SK-N-SH treated with all-trans-retinoic acid at 6 μM for 48 hours (cell line): ENCODE results near the gene CSF2RB.

Source experiments
- ARNTL ChIP-seq: fragments of 450-650 bp; formaldehyde crosslinking; IDR thresholded peaks from 2 replicates; pipeline ENCODE4 v1.5.0; 2020; ENCODE audit warnings: low read depth, mild to moderate bottlenecking, moderate library complexity, borderline replicate concordance
- CSRNP3 ChIP-seq: fragments of 250-450 bp; sonication (Bioruptor Pico); IDR thresholded peaks from 2 replicates; pipeline ENCODE4 v1.5.1; 2021; ENCODE audit warnings: mild to moderate bottlenecking, moderate library complexity
- GLIS3 ChIP-seq: fragments of 250-450 bp; sonication (Bioruptor Pico); IDR thresholded peaks from 2 replicates; pipeline ENCODE4 v1.5.0; 2020; ENCODE audit warnings: mild to moderate bottlenecking, moderate library complexity
- OSR1 ChIP-seq: fragments of 250-450 bp; sonication (Bioruptor Pico); IDR thresholded peaks from 2 replicates; pipeline ENCODE4 v1.8.0; 2022; ENCODE audit warnings: moderate library complexity, mild to moderate bottlenecking, inconsistent platforms
- PPARA ChIP-seq: fragments of 250-450 bp; sonication (Bioruptor Pico); IDR thresholded peaks from 2 replicates; pipeline ENCODE4 v1.5.0; 2020; ENCODE audit warnings: mild to moderate bottlenecking, borderline replicate concordance
- RARB ChIP-seq: fragments of 250-450 bp; sonication (Bioruptor Pico); IDR thresholded peaks from 2 replicates; pipeline ENCODE4 v1.8.0; 2021; ENCODE audit warnings: mild to moderate bottlenecking, moderate library complexity
- TCF4 ChIP-seq: fragments of 250-450 bp; sonication (Bioruptor Pico); IDR thresholded peaks from 2 replicates; pipeline ENCODE4 v1.8.0; 2021; ENCODE audit warnings: mild to moderate bottlenecking, moderate library complexity, borderline replicate concordance
- ZC3H10 ChIP-seq: fragments of 250-450 bp; sonication (Bioruptor Pico); IDR thresholded peaks from 2 replicates; pipeline ENCODE4 v1.5.1; 2021; ENCODE audit warnings: mild to moderate bottlenecking, moderate library complexity
- ZFP3 ChIP-seq: fragments of 250-450 bp; sonication (Bioruptor Pico); IDR thresholded peaks from 2 replicates; pipeline ENCODE4 v1.5.0; 2020; ENCODE audit warnings: mild to moderate bottlenecking, moderate library complexity
- ZNF8 ChIP-seq: fragments of 450-650 bp; formaldehyde crosslinking; IDR thresholded peaks from 2 replicates; pipeline ENCODE4 v1.5.0; 2020; ENCODE audit warnings: mild to moderate bottlenecking, moderate library complexity
- TF ChIP-seq, protein P1 (sequence below): fragments of 250-450 bp; sonication (Bioruptor Pico); IDR thresholded peaks from 2 replicates; pipeline ENCODE4 v1.8.0; 2021; ENCODE audit warnings: low read depth, mild to moderate bottlenecking, moderate library complexity, borderline replicate concordance
- TF ChIP-seq, protein P2 (sequence below): fragments of 250-450 bp; sonication (Bioruptor Pico); IDR thresholded peaks from 2 replicates; pipeline ENCODE4 v1.5.1; 2020; ENCODE audit warnings: low read depth, mild to moderate bottlenecking, moderate library complexity

DNA sequence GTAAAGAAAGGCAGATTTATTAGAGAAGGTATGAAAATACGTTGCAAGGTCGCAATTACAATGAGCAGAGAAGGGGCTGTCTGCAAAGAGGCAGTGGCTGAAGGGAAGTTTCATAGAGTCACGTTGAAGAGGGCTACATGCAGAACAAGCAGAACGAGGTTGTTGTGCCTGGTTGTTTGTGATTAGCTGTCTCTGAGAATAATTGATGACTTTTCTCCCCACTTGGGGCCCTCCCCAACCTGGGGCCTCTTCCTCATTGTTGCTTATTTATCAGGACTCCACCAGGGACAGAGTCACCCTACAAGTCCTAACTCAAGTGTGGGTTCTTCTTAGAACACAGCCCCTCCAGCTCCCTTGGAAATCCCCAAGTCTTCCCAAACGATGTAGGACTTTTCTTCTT is 29.1 kb downstream of the CSF2RB start:
- TF ChIP-seq, protein P1, sequence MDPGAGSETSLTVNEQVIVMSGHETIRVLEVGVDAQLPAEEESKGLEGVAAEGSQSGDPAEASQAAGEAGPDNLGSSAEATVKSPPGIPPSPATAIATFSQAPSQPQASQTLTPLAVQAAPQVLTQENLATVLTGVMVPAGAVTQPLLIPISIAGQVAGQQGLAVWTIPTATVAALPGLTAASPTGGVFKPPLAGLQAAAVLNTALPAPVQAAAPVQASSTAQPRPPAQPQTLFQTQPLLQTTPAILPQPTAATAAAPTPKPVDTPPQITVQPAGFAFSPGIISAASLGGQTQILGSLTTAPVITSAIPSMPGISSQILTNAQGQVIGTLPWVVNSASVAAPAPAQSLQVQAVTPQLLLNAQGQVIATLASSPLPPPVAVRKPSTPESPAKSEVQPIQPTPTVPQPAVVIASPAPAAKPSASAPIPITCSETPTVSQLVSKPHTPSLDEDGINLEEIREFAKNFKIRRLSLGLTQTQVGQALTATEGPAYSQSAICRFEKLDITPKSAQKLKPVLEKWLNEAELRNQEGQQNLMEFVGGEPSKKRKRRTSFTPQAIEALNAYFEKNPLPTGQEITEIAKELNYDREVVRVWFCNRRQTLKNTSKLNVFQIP (CRISPR knock-in tag) = no peak
- TF ChIP-seq RARB (CRISPR knock-in tag) (no peak), TCF4 (CRISPR knock-in tag) (no peak), ARNTL (CRISPR knock-in tag) (no peak), PPARA (no peak), ZNF8 (CRISPR knock-in tag) (no peak), ZC3H10 (CRISPR knock-in tag) (no peak), ZFP3 (no peak), CSRNP3 (CRISPR knock-in tag) (no peak), OSR1 (CRISPR knock-in tag) (no peak), GLIS3 (CRISPR knock-in tag) (no peak)
- TF ChIP-seq, protein P2, sequence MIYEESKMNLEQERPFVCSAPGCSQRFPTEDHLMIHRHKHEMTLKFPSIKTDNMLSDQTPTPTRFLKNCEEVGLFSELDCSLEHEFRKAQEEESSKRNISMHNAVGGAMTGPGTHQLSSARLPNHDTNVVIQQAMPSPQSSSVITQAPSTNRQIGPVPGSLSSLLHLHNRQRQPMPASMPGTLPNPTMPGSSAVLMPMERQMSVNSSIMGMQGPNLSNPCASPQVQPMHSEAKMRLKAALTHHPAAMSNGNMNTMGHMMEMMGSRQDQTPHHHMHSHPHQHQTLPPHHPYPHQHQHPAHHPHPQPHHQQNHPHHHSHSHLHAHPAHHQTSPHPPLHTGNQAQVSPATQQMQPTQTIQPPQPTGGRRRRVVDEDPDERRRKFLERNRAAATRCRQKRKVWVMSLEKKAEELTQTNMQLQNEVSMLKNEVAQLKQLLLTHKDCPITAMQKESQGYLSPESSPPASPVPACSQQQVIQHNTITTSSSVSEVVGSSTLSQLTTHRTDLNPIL (CRISPR knock-in tag) = no peak
